Stimulated activated CD8-positive, alpha-beta memory T cell treated with anti-CD3 and anti-CD28 coated beads, Interleukin-7, amount 100 ng/mL, for 24 hours (primary cell): ENCODE results near the gene UBE2G2.

Experiments used
- DNase-seq: peaks from one replicate; pipeline ENCODE4 v3.0.0-alpha.2; 2020; ENCODE audit warnings: low read depth

UBE2G2 gene

GRCh38 chr21:44815225-44815624 is 13.6 kb upstream of the UBE2G2 start:
- no peak for DNase-seq

- no peak for DNase-seq
Observed at GRCh38 chr21:44814498-44815023, 12.9 kb upstream of the UBE2G2 start.

- DNase-seq: no peak
Observed at GRCh38 chr21:44813727-44814126, 12.1 kb upstream of the UBE2G2 start.

GRCh38 chr21:44813149-44813548 is 11.5 kb upstream of the UBE2G2 start:
- DNase-seq: no peak

GRCh38 chr21:44812640-44813039 is 11.0 kb upstream of the UBE2G2 start:
- DNase-seq: no peak

GRCh38 chr21:44810779-44811178 is 9.2 kb upstream of the UBE2G2 start:
- no peak for DNase-seq

- no peak for DNase-seq
Observed at GRCh38 chr21:44805859-44806258, 4.2 kb upstream of the UBE2G2 start.

- no peak for DNase-seq
Observed at GRCh38 chr21:44805226-44805625, 3.6 kb upstream of the UBE2G2 start.

GRCh38 chr21:44804762-44805161 is 3.1 kb upstream of the UBE2G2 start:
- no peak for DNase-seq

GRCh38 chr21:44803651-44804050 is 2.0 kb upstream of the UBE2G2 start:
- DNase-seq: no peak

- DNase-seq: no peak
Observed at GRCh38 chr21:44802396-44803153, 955 bp upstream of the UBE2G2 start.

GRCh38 chr21:44800971-44801467 is 601 bp downstream of the UBE2G2 start:
- no peak for DNase-seq

GRCh38 chr21:44800103-44800502 is 1.5 kb downstream of the UBE2G2 start:
- DNase-seq: no peak

GRCh38 chr21:44799646-44800045 is 2.0 kb downstream of the UBE2G2 start:
- no peak for DNase-seq

GRCh38 chr21:44797775-44798174 is 3.8 kb downstream of the UBE2G2 start:
- no peak for DNase-seq

- DNase-seq: no peak
Observed at GRCh38 chr21:44795342-44795741, 6.3 kb downstream of the UBE2G2 start.

GRCh38 chr21:44793592-44794374 is 7.8 kb downstream of the UBE2G2 start:
- no peak for DNase-seq

- no peak for DNase-seq
Observed at GRCh38 chr21:44792702-44793591, 8.7 kb downstream of the UBE2G2 start.

GRCh38 chr21:44791993-44792392 is 9.6 kb downstream of the UBE2G2 start:
- DNase-seq: no peak

- no peak for DNase-seq
Observed at GRCh38 chr21:44791246-44791645, 10.4 kb downstream of the UBE2G2 start.

- DNase-seq: no peak
Observed at GRCh38 chr21:44790368-44790767, 11.3 kb downstream of the UBE2G2 start.

- DNase-seq: no peak
Observed at GRCh38 chr21:44789880-44790279, 11.7 kb downstream of the UBE2G2 start.
